KMS-11 (cell line): ENCODE results near the gene DLGAP1.
"Not testable (repeated sequence)": the region's sequence is repeated elsewhere in the genome, so short reads cannot be mapped to it uniquely, and the experiment has no call there.

Source experiments
- H2AFZ ChIP-seq: fragments of 200-600 bp; sonication (generic); 2 replicates; pipeline ENCODE4 v1.6.1; 2016; ENCODE audit warnings: antibody characterized with exemption, mixed run types, low read depth
- H3K27ac ChIP-seq: fragments of 200-600 bp; sonication (generic); 2 replicates; pipeline ENCODE4 v1.6.1; 2016; ENCODE audit warnings: mild to moderate bottlenecking, mixed run types
- H3K27me3 ChIP-seq: fragments of 200-600 bp; sonication (generic); 2 replicates; pipeline ENCODE4 v1.6.1; 2017; ENCODE audit warnings: mild to moderate bottlenecking, low read depth, mixed run types, moderate library complexity; ENCODE audit not compliant: insufficient read depth
- H3K36me3 ChIP-seq: fragments of 200-600 bp; sonication (generic); 2 replicates; pipeline ENCODE4 v1.6.1; 2017; ENCODE audit warnings: mild to moderate bottlenecking, mixed run types; ENCODE audit not compliant: insufficient read depth
- H3K4me1 ChIP-seq: fragments of 200-600 bp; sonication (generic); 2 replicates; pipeline ENCODE4 v1.6.1; 2016; ENCODE audit warnings: mild to moderate bottlenecking, low read depth, mixed run types; ENCODE audit not compliant: poor library complexity, severe bottlenecking
- H3K4me2 ChIP-seq: fragments of 200-600 bp; sonication (generic); 2 replicates; pipeline ENCODE4 v1.7.0; 2016; ENCODE audit warnings: mild to moderate bottlenecking, mixed run types
- H3K4me3 ChIP-seq: fragments of 200-600 bp; sonication (generic); IDR thresholded peaks from 2 replicates; pipeline ENCODE4 v1.6.1; 2017; ENCODE audit warnings: low read depth, low read length, mixed read lengths; ENCODE audit not compliant: insufficient read depth
- H3K79me2 ChIP-seq: fragments of 200-600 bp; sonication (generic); 2 replicates; pipeline ENCODE4 v1.6.1; 2016; ENCODE audit warnings: low read depth, mixed run types; ENCODE audit not compliant: insufficient read depth
- H3K9ac ChIP-seq: fragments of 200-600 bp; sonication (generic); 2 replicates; pipeline ENCODE4 v1.6.1; 2016; ENCODE audit warnings: mild to moderate bottlenecking, mixed run types
- H4K20me1 ChIP-seq: fragments of 200-600 bp; sonication (generic); 2 replicates; pipeline ENCODE4 v1.6.1; 2016; ENCODE audit warnings: mild to moderate bottlenecking, mixed run types; ENCODE audit not compliant: insufficient read depth
- CTCF ChIP-seq: fragments of 200-600 bp; sonication (generic); conservative IDR thresholded peaks from 2 replicates; pipeline ENCODE4 v1.6.1; 2017; ENCODE audit warnings: low read depth, mild to moderate bottlenecking, antibody characterized with exemption, low read length, moderate library complexity, mixed read lengths

DLGAP1 gene

GRCh38 chr18:4335386-4335785 is 119.7 kb downstream of the DLGAP1 start:
- Histone ChIP-seq H2AFZ (no peak overlapping the region), H3K4me2 (no peak overlapping the region), H3K27ac (no peak overlapping the region), H3K79me2 (no peaks in the 10 kb centered on the region), H4K20me1 (no peaks in the 10 kb centered on the region), H3K27me3 (no peaks in the 10 kb centered on the region), H3K36me3 (no peaks in the 10 kb centered on the region), H3K9ac (no peak overlapping the region), H3K4me3 (no peak overlapping the region), H3K4me1 (no peaks in the 10 kb centered on the region)
- no peak for TF ChIP-seq CTCF

- Histone ChIP-seq H3K27ac (no peak overlapping the region), H4K20me1 (no peaks in the 10 kb centered on the region), H3K36me3 (no peaks in the 10 kb centered on the region), H3K79me2 (no peaks in the 10 kb centered on the region), H3K4me2 (no peak overlapping the region), H3K9ac (no peak overlapping the region), H3K4me3 (no peak overlapping the region), H3K27me3 (no peaks in the 10 kb centered on the region), H2AFZ (no peak overlapping the region), H3K4me1 (no peaks in the 10 kb centered on the region)
- TF ChIP-seq CTCF = no peak
These were observed 122.1 kb downstream of the DLGAP1 start for GRCh38 chr18:4333043-4333442.

- no peak overlapping the region for H3K27ac ChIP-seq
- no peaks in the 10 kb centered on the region for H4K20me1 ChIP-seq
- H3K4me2 ChIP-seq = no peak overlapping the region
- no peak for TF ChIP-seq CTCF
- no peak overlapping the region for H3K9ac ChIP-seq
- no peaks in the 10 kb centered on the region for H3K27me3 ChIP-seq
- H3K4me1 ChIP-seq = no peaks in the 10 kb centered on the region
- H3K79me2 ChIP-seq = no peaks in the 10 kb centered on the region
- H3K36me3 ChIP-seq = no peaks in the 10 kb centered on the region
- no peak overlapping the region for H3K4me3 ChIP-seq
- no peak overlapping the region for H2AFZ ChIP-seq
These were observed 135.1 kb downstream of the DLGAP1 start for GRCh38 chr18:4319738-4320677.

GRCh38 chr18:4318311-4318710 is 136.8 kb downstream of the DLGAP1 start:
- no peak overlapping the region for H3K27ac ChIP-seq
- H2AFZ ChIP-seq = no peak overlapping the region
- no peaks in the 10 kb centered on the region for H4K20me1 ChIP-seq
- no peak overlapping the region for H3K4me3 ChIP-seq
- no peak overlapping the region for H3K4me2 ChIP-seq
- TF ChIP-seq CTCF = no peak
- no peaks in the 10 kb centered on the region for H3K4me1 ChIP-seq
- H3K79me2 ChIP-seq = no peaks in the 10 kb centered on the region
- H3K9ac ChIP-seq = no peak overlapping the region
- H3K27me3 ChIP-seq = no peaks in the 10 kb centered on the region
- no peaks in the 10 kb centered on the region for H3K36me3 ChIP-seq

GRCh38 chr18:4311945-4312344 is 143.2 kb downstream of the DLGAP1 start:
- H3K27me3 ChIP-seq, H3K4me1 ChIP-seq, H4K20me1 ChIP-seq, H3K79me2 ChIP-seq, H3K9ac ChIP-seq, H3K4me3 ChIP-seq, H3K36me3 ChIP-seq, H3K4me2 ChIP-seq, H3K27ac ChIP-seq, H2AFZ ChIP-seq: not testable (repeated sequence)
